Measurements from ENCODE around the gene CSF3R.

The CSF3R gene

DNA sequence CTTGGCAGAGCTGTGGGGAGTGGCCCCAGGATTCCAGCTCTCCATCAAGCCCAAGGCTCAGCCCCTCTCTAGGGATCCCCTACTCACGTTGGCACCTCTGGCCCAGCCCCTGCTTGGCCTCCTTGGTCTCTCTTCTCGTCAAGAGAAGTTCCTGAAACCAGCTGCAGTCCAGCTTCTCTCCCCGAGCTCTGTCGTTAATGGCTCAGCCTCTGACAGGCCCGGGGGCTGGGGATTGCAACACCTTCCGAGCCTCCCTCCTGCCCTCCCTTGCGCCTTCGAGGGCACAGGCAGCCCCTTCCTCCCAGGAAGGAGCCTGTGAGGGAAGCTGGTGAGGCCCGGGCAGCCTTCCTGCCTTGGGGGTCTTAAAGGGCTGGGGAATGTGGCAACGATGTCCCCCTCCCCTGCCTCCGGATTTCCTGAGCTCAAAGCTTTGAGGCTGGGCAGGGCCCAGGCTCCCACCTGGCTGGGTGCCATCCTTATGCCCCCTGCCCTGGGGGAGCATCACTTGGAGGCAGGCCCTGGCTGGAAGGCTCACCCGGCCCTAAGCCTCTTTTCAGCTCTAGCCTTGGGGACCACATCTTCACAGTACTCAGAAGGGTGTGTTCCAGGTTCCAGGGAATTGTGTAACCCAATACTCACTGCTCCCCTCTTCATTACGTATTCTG lies at the start of gene CSF3R:
CSF3R (minus strand) TSS at position 190 of the 665 bp plus-strand sequence. CDS start 3,417 bp downstream, outside the sequence.
- peaks cover 9% of the 10 kb centered on the region for H3K4me1 Mint-ChIP-seq (ENCODE audit: low read depth)
- H3K4me3 Mint-ChIP-seq = no peak within 1 kb of the TSS
- no peak within 1 kb of the TSS for H3K27ac Mint-ChIP-seq
- H3K9me3 Mint-ChIP-seq = no peaks in the 10 kb centered on the region
- H3K36me3 Mint-ChIP-seq (ENCODE audit: low read depth) = no peaks in the 10 kb centered on the region
- peaks cover 3% of the 10 kb centered on the region for H3K27me3 Mint-ChIP-seq

GRCh38 chr1:36531833-36532232 lies 49.1 kb upstream of the CSF3R start:
- no peak overlapping the region for H3K4me3 Mint-ChIP-seq
- H3K36me3 Mint-ChIP-seq (ENCODE audit: low read depth) = no peaks in the 10 kb centered on the region
- H3K4me1 Mint-ChIP-seq (ENCODE audit: low read depth) = no peaks in the 10 kb centered on the region
- peaks cover 15% of the 10 kb centered on the region for H3K27me3 Mint-ChIP-seq
- H3K9me3 Mint-ChIP-seq = no peaks in the 10 kb centered on the region
- H3K27ac Mint-ChIP-seq = no peak overlapping the region

DNA sequence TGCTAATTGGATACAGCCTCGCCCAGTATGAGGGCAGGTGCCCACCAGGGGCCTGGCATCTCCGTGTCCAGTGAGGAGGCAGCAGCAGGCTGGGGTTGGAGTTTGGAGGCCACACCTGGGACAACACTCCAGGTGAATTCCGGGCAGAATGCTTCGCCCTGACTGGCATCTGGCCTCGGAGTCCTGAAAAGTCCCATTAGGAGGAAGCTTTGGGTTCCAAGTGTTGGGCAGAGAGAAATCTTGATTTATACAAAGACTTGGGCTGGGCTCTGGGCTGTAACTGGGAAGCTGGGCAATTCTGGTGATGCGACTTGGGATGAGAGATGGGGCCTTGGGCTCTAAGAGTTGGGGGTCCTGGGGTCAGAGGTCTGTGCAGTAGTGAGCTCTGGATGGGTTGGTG lies 48.1 kb upstream of the CSF3R start:
- no peak overlapping the region for H3K27ac Mint-ChIP-seq
- H3K36me3 Mint-ChIP-seq (ENCODE audit: low read depth) = no peaks in the 10 kb centered on the region
- no peaks in the 10 kb centered on the region for H3K4me1 Mint-ChIP-seq (ENCODE audit: low read depth)
- H3K27me3 Mint-ChIP-seq = peaks cover 7% of the 10 kb centered on the region
- no peaks in the 10 kb centered on the region for H3K9me3 Mint-ChIP-seq
- no peak overlapping the region for H3K4me3 Mint-ChIP-seq

GRCh38 chr1:36530261-36530660 lies 47.5 kb upstream of the CSF3R start:
- no peaks in the 10 kb centered on the region for H3K9me3 Mint-ChIP-seq
- no peaks in the 10 kb centered on the region for H3K36me3 Mint-ChIP-seq (ENCODE audit: low read depth)
- no peaks in the 10 kb centered on the region for H3K4me1 Mint-ChIP-seq (ENCODE audit: low read depth)

GRCh38 chr1:36529769-36530260 lies 47.1 kb upstream of the CSF3R start:
- no peak overlapping the region for H3K4me3 Mint-ChIP-seq

More at GRCh38 chr1:36530261-36530660, 47.5 kb upstream of the CSF3R start:
- Mint-ChIP-seq H3K4me3 (no peak overlapping the region), H3K27me3 (peaks cover 5% of the 10 kb centered on the region), H3K27ac (no peak overlapping the region)

GRCh38 chr1:36528361-36529349 lies 45.9 kb upstream of the CSF3R start:
- no peaks in the 10 kb centered on the region for H3K9me3 Mint-ChIP-seq

More at GRCh38 chr1:36529769-36530260, 47.1 kb upstream of the CSF3R start:
- Mint-ChIP-seq H3K27ac (no peak overlapping the region), H3K9me3 (no peaks in the 10 kb centered on the region), H3K4me1 (ENCODE audit: low read depth) (no peaks in the 10 kb centered on the region), H3K27me3 (peaks cover 5% of the 10 kb centered on the region), H3K36me3 (ENCODE audit: low read depth) (no peaks in the 10 kb centered on the region)

DNA sequence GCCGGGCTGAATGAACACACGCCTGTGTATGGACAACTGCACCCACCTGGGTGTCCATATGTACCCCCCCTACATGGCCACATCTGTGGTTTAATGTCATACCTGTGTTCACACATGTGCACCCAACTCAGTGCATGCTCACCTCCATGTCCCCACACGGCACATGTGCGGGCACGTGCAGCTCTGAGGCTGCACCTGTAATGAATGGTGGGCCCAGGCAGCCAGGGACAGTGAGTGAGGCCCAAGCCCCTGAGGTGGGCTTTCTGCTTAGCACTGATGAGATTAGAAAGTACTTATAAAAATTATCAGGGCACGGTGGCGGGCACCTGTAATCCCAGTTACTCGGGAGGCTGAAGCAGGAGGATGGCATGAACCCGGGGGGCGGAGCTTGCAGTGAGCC lies 42.5 kb upstream of the CSF3R start:
- Mint-ChIP-seq H3K27me3 (no peaks in the 10 kb centered on the region), H3K36me3 (ENCODE audit: low read depth) (no peaks in the 10 kb centered on the region), H3K27ac (no peak overlapping the region), H3K4me1 (ENCODE audit: low read depth) (no peaks in the 10 kb centered on the region), H3K9me3 (no peaks in the 10 kb centered on the region), H3K4me3 (no peak overlapping the region)

More at GRCh38 chr1:36528361-36529349, 45.9 kb upstream of the CSF3R start:
- peaks cover 3% of the 10 kb centered on the region for H3K27me3 Mint-ChIP-seq
- peak overlapping the region; percentile 38 for H3K27ac Mint-ChIP-seq
- no peaks in the 10 kb centered on the region for H3K4me1 Mint-ChIP-seq (ENCODE audit: low read depth)
- no peaks in the 10 kb centered on the region for H3K36me3 Mint-ChIP-seq (ENCODE audit: low read depth)
- no peak overlapping the region for H3K4me3 Mint-ChIP-seq

- H3K9me3 Mint-ChIP-seq = no peaks in the 10 kb centered on the region
- H3K4me3 Mint-ChIP-seq = no peak overlapping the region
- H3K27ac Mint-ChIP-seq = no peak overlapping the region
- H3K4me1 Mint-ChIP-seq (ENCODE audit: low read depth) = no peaks in the 10 kb centered on the region
- H3K36me3 Mint-ChIP-seq (ENCODE audit: low read depth) = no peaks in the 10 kb centered on the region
- no peaks in the 10 kb centered on the region for H3K27me3 Mint-ChIP-seq
Measured at GRCh38 chr1:36524359-36525062, 41.8 kb upstream of the CSF3R start.

DNA sequence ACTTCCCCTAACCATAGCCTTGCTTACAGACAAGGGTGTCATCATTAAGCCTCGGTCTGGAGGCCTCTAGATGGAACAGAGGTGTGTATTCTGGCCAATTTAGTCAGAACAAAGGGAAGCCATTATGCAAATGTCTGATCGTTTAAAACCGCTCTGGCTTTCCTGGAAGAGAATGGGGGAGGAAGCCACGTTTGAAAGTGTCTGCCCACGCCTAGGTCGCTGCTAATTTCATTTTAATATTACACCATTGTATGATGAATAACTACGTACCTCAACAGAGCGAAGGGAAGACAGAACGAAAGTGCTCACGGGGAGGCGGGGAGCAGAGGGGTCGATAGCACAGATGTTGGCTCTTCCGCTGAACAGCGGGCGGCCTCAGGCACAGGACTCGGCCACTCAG lies 41.1 kb upstream of the CSF3R start:
- no peak overlapping the region for H3K4me3 Mint-ChIP-seq
- no peaks in the 10 kb centered on the region for H3K36me3 Mint-ChIP-seq (ENCODE audit: low read depth)
- no peaks in the 10 kb centered on the region for H3K27me3 Mint-ChIP-seq
- no peaks in the 10 kb centered on the region for H3K9me3 Mint-ChIP-seq
- no peak overlapping the region for H3K27ac Mint-ChIP-seq
- no peaks in the 10 kb centered on the region for H3K4me1 Mint-ChIP-seq (ENCODE audit: low read depth)

- Mint-ChIP-seq H3K4me3 (no peak overlapping the region), H3K27me3 (no peaks in the 10 kb centered on the region), H3K36me3 (ENCODE audit: low read depth) (no peaks in the 10 kb centered on the region), H3K27ac (no peak overlapping the region), H3K9me3 (no peaks in the 10 kb centered on the region), H3K4me1 (ENCODE audit: low read depth) (no peaks in the 10 kb centered on the region)
Measured at GRCh38 chr1:36523230-36523495, 40.5 kb upstream of the CSF3R start.

GRCh38 chr1:36522461-36523229 lies 39.9 kb upstream of the CSF3R start:
- no peaks in the 10 kb centered on the region for H3K36me3 Mint-ChIP-seq (ENCODE audit: low read depth)
- no peak overlapping the region for H3K4me3 Mint-ChIP-seq
- no peaks in the 10 kb centered on the region for H3K4me1 Mint-ChIP-seq (ENCODE audit: low read depth)
- no peaks in the 10 kb centered on the region for H3K9me3 Mint-ChIP-seq
- H3K27me3 Mint-ChIP-seq = no peaks in the 10 kb centered on the region
- H3K27ac Mint-ChIP-seq = no peak overlapping the region

GRCh38 chr1:36522021-36522420 lies 39.3 kb upstream of the CSF3R start:
- no peaks in the 10 kb centered on the region for H3K9me3 Mint-ChIP-seq
- no peak overlapping the region for H3K27ac Mint-ChIP-seq

DNA sequence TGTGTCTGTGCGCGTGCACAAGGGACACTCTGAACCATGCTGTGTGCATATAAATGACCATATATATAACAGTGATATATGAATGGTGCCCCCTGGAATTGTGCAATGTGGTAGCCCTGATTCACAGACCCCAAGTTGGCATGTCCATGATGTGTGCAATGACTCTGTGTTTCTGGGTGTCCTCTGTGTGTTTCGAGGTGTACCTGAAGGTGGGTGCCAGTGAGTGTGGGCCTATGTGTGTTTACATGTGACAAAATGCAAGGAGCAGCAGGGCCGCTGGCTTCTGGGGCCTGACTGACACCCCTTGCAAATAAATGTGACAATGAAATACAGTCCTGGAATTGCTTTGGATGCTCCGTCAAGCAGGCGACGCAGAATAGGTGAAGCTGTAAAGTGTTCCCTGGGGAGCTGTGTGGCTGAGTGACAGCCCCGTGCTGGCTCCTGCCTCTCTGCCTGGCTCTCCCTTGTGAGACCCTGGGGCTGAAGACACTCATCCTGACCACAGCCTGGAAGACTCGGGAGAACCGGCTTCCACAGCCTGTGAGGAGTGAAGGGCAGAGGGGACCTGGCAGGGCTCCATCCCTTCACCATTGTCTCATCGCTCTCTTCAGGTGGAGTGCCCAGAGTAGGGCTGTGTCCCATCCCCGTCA lies 38.2 kb upstream of the CSF3R start:
- Mint-ChIP-seq H3K9me3 (no peaks in the 10 kb centered on the region), H3K36me3 (ENCODE audit: low read depth) (no peaks in the 10 kb centered on the region), H3K4me1 (ENCODE audit: low read depth) (no peaks in the 10 kb centered on the region), H3K4me3 (no peak overlapping the region), H3K27me3 (no peaks in the 10 kb centered on the region), H3K27ac (no peak overlapping the region)

More at GRCh38 chr1:36522021-36522420, 39.3 kb upstream of the CSF3R start:
- H3K27me3 Mint-ChIP-seq = no peaks in the 10 kb centered on the region
- no peaks in the 10 kb centered on the region for H3K36me3 Mint-ChIP-seq (ENCODE audit: low read depth)
- no peaks in the 10 kb centered on the region for H3K4me1 Mint-ChIP-seq (ENCODE audit: low read depth)
- H3K4me3 Mint-ChIP-seq = no peak overlapping the region

DNA sequence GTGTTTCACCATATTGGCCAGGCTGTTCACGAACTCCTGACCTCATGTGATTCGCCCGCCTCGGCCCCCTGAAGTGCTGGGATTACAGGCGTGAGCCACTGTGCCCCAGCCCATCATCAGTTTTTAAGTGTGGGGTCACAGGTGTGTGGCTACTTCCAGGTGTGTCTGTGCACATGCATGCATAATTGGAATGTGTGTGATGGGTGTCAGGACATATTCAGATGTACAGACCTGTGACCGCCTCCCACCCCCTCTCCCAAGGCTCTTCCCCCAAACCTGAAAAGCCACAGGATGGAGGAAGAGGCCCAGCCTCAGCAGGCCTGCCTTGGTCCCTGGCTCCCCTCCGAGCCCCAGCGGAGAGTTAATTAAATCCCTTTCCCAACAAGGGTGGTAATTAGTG lies 37.3 kb upstream of the CSF3R start:
- no peaks in the 10 kb centered on the region for H3K9me3 Mint-ChIP-seq
- H3K27me3 Mint-ChIP-seq = no peaks in the 10 kb centered on the region
- no peak overlapping the region for H3K27ac Mint-ChIP-seq
- no peaks in the 10 kb centered on the region for H3K36me3 Mint-ChIP-seq (ENCODE audit: low read depth)
- no peak overlapping the region for H3K4me3 Mint-ChIP-seq
- H3K4me1 Mint-ChIP-seq (ENCODE audit: low read depth) = no peaks in the 10 kb centered on the region
